Endothelial cell of umbilical vein (primary cell): ENCODE data around the gene OPCML. TPM values are rescaled to one million over a fixed set of nuclear protein-coding genes. Genes with fewer than 3 reads are reported as not detected.

Experiments used
- BruUV-seq: library from RNA; stranded (reverse); fragments of 400-500 nt; replicated peaks from 2 replicates; lab custom pipeline; 2021; lab: Mats Ljungman, UMichigan
- CTCF ChIA-PET: fragments of 300-600, 350-600 bp; sonication (Branson Sonifier 250); formaldehyde crosslinking; loops from one replicate; lab custom pipeline; 2021; ENCODE audit warnings: antibody characterized with exemption, inconsistent platforms; lab: Charles Lee
- POLR2A ChIA-PET: fragments of 300-600, 350-600 bp; sonication (Branson Sonifier 250); formaldehyde crosslinking; loops from one replicate; lab custom pipeline; 2021; ENCODE audit warnings: antibody characterized with exemption, inconsistent platforms; lab: Charles Lee
- DNase-seq: peaks from one replicate; pipeline ENCODE4 v3.0.0-alpha.2; 2011; ENCODE audit warnings: low read depth, low spot score
- FAIRE-seq: peaks from 2 replicates; lab custom pipeline; 2011; peaks lifted over from hg19 to GRCh38; lab: Jason Lieb, UNC
- H2AFZ ChIP-seq: 2 replicates; pipeline ENCODE4 v1.6.0; 2012; ENCODE audit warnings: low read depth, low read length, control low read depth, inconsistent platforms
- H3K27ac ChIP-seq: 2 replicates; pipeline ENCODE4 v1.5.1; 2011; ENCODE audit warnings: low read depth, mild to moderate bottlenecking, control low read depth, low read length, moderate library complexity; ENCODE audit not compliant: insufficient read depth
- H3K27me3 ChIP-seq, 2 experiments: 2 replicates each; pipeline versions ENCODE4 v1.6.0 to v1.6.1; 2011; ENCODE audit warnings: low read length in 2 of 2, mixed read lengths in 1 of 2; ENCODE audit not compliant: control insufficient read depth in 2 of 2, insufficient read depth in 2 of 2
- H3K36me3 ChIP-seq, 2 experiments: 2 replicates in 1 of 2; 3 replicates in 1 of 2; pipeline ENCODE4 v1.5.1; 2011; ENCODE audit warnings: low read length in 2 of 2, mild to moderate bottlenecking in 1 of 2, moderate library complexity in 1 of 2; ENCODE audit not compliant: control insufficient read depth in 2 of 2, insufficient read depth in 2 of 2; ENCODE audit errors: extremely low read depth in 1 of 2
- H3K4me1 ChIP-seq: 3 replicates; pipeline ENCODE4 v1.5.1; 2011; ENCODE audit warnings: mild to moderate bottlenecking, low read length; ENCODE audit not compliant: control insufficient read depth, insufficient read depth; ENCODE audit errors: extremely low read depth
- H3K4me2 ChIP-seq: 2 replicates; pipeline ENCODE4 v1.6.1; 2011; ENCODE audit warnings: low read length, control low read depth, mixed read lengths; ENCODE audit not compliant: insufficient read depth
- H3K4me3 ChIP-seq, 3 experiments: fragments of 200-600 bp in 1 of 3; sonication (generic), shearing (Covaris generic) in 1 of 3; replicated peaks in 1 of 3; 2 replicates each; pipeline ENCODE4 v1.5.1; 2011 to 2016; ENCODE audit warnings: control low read depth in 3 of 3, low read length in 3 of 3, mild to moderate bottlenecking in 2 of 3, inconsistent platforms in 1 of 3, low read depth in 1 of 3, moderate library complexity in 1 of 3; ENCODE audit not compliant: insufficient read depth in 1 of 3
- H3K79me2 ChIP-seq: 2 replicates; pipeline ENCODE4 v1.6.0; 2012; ENCODE audit warnings: low read length, inconsistent platforms; ENCODE audit not compliant: control insufficient read depth, insufficient read depth
- H3K9ac ChIP-seq: replicated peaks from 2 replicates; pipeline ENCODE3; 2011; ENCODE audit warnings: low read length, control low read depth; ENCODE audit not compliant: insufficient read depth; ENCODE audit errors: extremely low read depth
- H3K9me1 ChIP-seq: replicated peaks from 3 replicates; pipeline ENCODE4 v1.6.0; 2011; ENCODE audit warnings: mild to moderate bottlenecking, low read length; ENCODE audit not compliant: control insufficient read depth, insufficient read depth; ENCODE audit errors: extremely low read depth
- H3K9me3 ChIP-seq: replicated peaks from 2 replicates; pipeline ENCODE4 v1.5.1; 2012; ENCODE audit warnings: low read length, inconsistent platforms; ENCODE audit not compliant: control insufficient read depth, insufficient read depth
- H4K20me1 ChIP-seq: replicated peaks from 2 replicates; pipeline ENCODE3; 2011; ENCODE audit warnings: mild to moderate bottlenecking, low read length; ENCODE audit not compliant: control insufficient read depth, insufficient read depth; ENCODE audit errors: extremely low read depth
- EZH2 ChIP-seq: IDR thresholded peaks from 2 replicates; pipeline ENCODE4 v1.6.1; 2012; ENCODE audit warnings: borderline replicate concordance, low read depth, mild to moderate bottlenecking, moderate library complexity, low read length, inconsistent platforms; ENCODE audit not compliant: severe bottlenecking
- FOS ChIP-seq: IDR thresholded peaks from 2 replicates; pipeline ENCODE4 v1.6.1; 2011; ENCODE audit warnings: mild to moderate bottlenecking, low read length, moderate library complexity, borderline replicate concordance; ENCODE audit not compliant: insufficient read depth
- GATA2 ChIP-seq: IDR thresholded peaks from 2 replicates; pipeline ENCODE4 v1.7.0; 2011; ENCODE audit warnings: low read depth, mild to moderate bottlenecking, moderate library complexity, mixed read lengths, low read length; ENCODE audit not compliant: insufficient read length, insufficient read depth
- JUN ChIP-seq: IDR thresholded peaks from 2 replicates; pipeline ENCODE4 v1.6.1; 2011; ENCODE audit warnings: borderline replicate concordance, low read depth; ENCODE audit not compliant: insufficient read length, insufficient read depth
- MAX ChIP-seq: IDR thresholded peaks from 2 replicates; pipeline ENCODE4 v1.6.1; 2011; ENCODE audit not compliant: insufficient read depth, insufficient read length
- MYC ChIP-seq: IDR thresholded peaks from one replicate; pipeline ENCODE4 v1.6.1; 2011; ENCODE audit warnings: mild to moderate bottlenecking, low read depth, low read length
- POLR2A ChIP-seq: IDR thresholded peaks from 2 replicates; pipeline ENCODE4 v1.6.1; 2012; ENCODE audit warnings: low read depth, mild to moderate bottlenecking, control low read depth, low read length
- POLR2AphosphoS5 ChIP-seq: IDR thresholded peaks from 2 replicates; pipeline ENCODE4 v1.6.1; 2012; ENCODE audit warnings: low read depth, mild to moderate bottlenecking, control low read depth, low read length, moderate library complexity; ENCODE audit not compliant: insufficient read depth
- dilution Hi-C: fragments of 300-500 bp; cut with MboI; formaldehyde crosslinking; loops from one replicate; pipeline ENCODE4 v1.15.0; 2019; ENCODE audit warnings: low sequenced_read_pairs; ENCODE audit not compliant: extremely low pct_ligation_motif_present
- intact Hi-C: fragments of 100-400 bp; cut with micrococcal nuclease; formaldehyde crosslinking; loops from one replicate; pipeline ENCODE4 v1.10.0; 2022
- polyA plus RNA-seq, 4 experiments: library from polyadenylated mRNA; depleted of rRNA in 3 of 4; stranded (reverse) in 3 of 4; unstranded in 1 of 4; fragments of >200 nt; gene quantifications; 2 replicates each; pipeline versions ENCODE4 v1.2.1 to v1.2.3, GENCODE V29; 2011 to 2012; ENCODE audit warnings: missing spikeins in 1 of 4
- total RNA-seq: library from RNA; stranded (reverse); gene quantifications from 2 replicates; pipeline ENCODE4 v1.2.3, GENCODE V29; 2021
- TF ChIP-seq, protein P1 (sequence below), 2 donors: IDR thresholded peaks; 1 replicate in 1 of 2; 2 replicates in 1 of 2; pipeline ENCODE4 v1.5.1; 2011; ENCODE audit warnings: low read length in 2 of 2, mild to moderate bottlenecking in 2 of 2, moderate library complexity in 2 of 2, control low read depth in 1 of 2, inconsistent platforms in 1 of 2, low read depth in 1 of 2; ENCODE audit not compliant: insufficient read depth in 1 of 2; ENCODE audit errors: extremely low read depth in 1 of 2

Gene OPCML
- total and polyA plus RNA-seq, 2 donors (not counting 3 experiments of a cell fraction or from before 2014, with no cell fraction given), result not detected

DNA sequence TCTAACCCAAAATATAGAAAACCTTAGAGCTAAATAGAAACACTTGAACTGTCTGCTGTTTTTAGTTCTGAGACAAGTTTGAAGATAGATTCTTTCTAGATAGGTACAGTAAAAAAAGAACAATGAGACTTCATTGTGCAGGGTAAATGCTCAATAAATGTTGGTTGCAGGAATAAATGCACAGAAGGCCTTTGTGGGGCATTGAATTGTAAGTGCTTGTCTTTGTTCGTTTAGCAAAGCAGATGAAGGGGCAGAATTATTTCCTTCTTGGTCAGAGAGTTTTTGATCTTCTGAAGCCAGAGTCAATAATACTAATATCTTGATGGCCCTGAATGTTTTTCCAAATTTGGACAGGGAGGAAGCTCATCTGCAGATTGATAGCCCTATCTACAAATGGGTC, 340.4 kb downstream of the OPCML start:
- DNase-seq (no peak), FAIRE-seq (no peak)
- Histone ChIP-seq H3K4me1 (no peaks in the 10 kb centered on the region), H4K20me1 (no peaks in the 10 kb centered on the region), H3K4me2 (no peak overlapping the region), H3K9me3 (peaks cover 4% of the 10 kb centered on the region), H2AFZ (no peak overlapping the region), H3K9ac (no peak overlapping the region), H3K27me3 (no peaks in the 10 kb centered on the region), H3K27ac (no peak overlapping the region), H3K9me1 (no peaks in the 10 kb centered on the region), H3K4me3 (no peak overlapping the region), H3K36me3 (no peaks in the 10 kb centered on the region), H3K79me2 (no peaks in the 10 kb centered on the region)
- CTCF ChIA-PET, result no interaction called here
- dilution Hi-C loops (no loop called here), intact Hi-C loops (no loop called here)
- POLR2A ChIA-PET, result no interaction called here
- no TSS peak for BruUV-seq
- TF ChIP-seq, protein P1, sequence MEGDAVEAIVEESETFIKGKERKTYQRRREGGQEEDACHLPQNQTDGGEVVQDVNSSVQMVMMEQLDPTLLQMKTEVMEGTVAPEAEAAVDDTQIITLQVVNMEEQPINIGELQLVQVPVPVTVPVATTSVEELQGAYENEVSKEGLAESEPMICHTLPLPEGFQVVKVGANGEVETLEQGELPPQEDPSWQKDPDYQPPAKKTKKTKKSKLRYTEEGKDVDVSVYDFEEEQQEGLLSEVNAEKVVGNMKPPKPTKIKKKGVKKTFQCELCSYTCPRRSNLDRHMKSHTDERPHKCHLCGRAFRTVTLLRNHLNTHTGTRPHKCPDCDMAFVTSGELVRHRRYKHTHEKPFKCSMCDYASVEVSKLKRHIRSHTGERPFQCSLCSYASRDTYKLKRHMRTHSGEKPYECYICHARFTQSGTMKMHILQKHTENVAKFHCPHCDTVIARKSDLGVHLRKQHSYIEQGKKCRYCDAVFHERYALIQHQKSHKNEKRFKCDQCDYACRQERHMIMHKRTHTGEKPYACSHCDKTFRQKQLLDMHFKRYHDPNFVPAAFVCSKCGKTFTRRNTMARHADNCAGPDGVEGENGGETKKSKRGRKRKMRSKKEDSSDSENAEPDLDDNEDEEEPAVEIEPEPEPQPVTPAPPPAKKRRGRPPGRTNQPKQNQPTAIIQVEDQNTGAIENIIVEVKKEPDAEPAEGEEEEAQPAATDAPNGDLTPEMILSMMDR (IDR thresholded peaks at IDR 0.05; ENCODE audit: extremely low read depth in 1 of 2, insufficient read depth in 1 of 2, low read depth in 1 of 2, low read length in 2 of 2), result no peak
- TF ChIP-seq POLR2A (no peak), JUN (no peak), EZH2 (no peak), MYC (no peak), FOS (no peak), MAX (no peak), GATA2 (no peak), POLR2AphosphoS5 (no peak)
